GM12864 (cell line): ENCODE data around the gene IST1.

ENCODE experiments used
- DNase-seq: peaks from one replicate; pipeline ENCODE4 v3.0.0-alpha.2; 2011; ENCODE audit warnings: low read depth
- H3K4me3 ChIP-seq: 2 replicates; pipeline ENCODE4 v1.5.1; 2011; ENCODE audit warnings: mild to moderate bottlenecking, low read depth, low read length, control low read depth
- CTCF ChIP-seq: IDR thresholded peaks from 2 replicates; pipeline ENCODE4 v1.5.1; 2011; ENCODE audit warnings: low read depth, mild to moderate bottlenecking, moderate library complexity, low read length, control low read depth, inconsistent platforms; ENCODE audit errors: missing control alignments

IST1 gene

GRCh38 chr16:71916397-71916920, 21.1 kb downstream of the IST1 start:
- no peak overlapping the region for H3K4me3 ChIP-seq
- no peak for DNase-seq
- no peak for TF ChIP-seq CTCF

- no peak for TF ChIP-seq CTCF
- DNase-seq: no peak
- H3K4me3 ChIP-seq: no peak overlapping the region
Observed at GRCh38 chr16:71917900-71918299, 22.6 kb downstream of the IST1 start.

- H3K4me3 ChIP-seq: no peak overlapping the region
- no peak for TF ChIP-seq CTCF
- DNase-seq: peak; percentile 49
Observed at GRCh38 chr16:71919035-71919434, 23.7 kb downstream of the IST1 start.

GRCh38 chr16:71920658-71921057, 25.3 kb downstream of the IST1 start:
- H3K4me3 ChIP-seq: no peak overlapping the region

GRCh38 chr16:71923941-71924690, 28.8 kb downstream of the IST1 start:
- no peak for DNase-seq
- H3K4me3 ChIP-seq: no peak overlapping the region
- no peak for TF ChIP-seq CTCF

More at GRCh38 chr16:71920658-71921057, 25.3 kb downstream of the IST1 start:
- no peak for TF ChIP-seq CTCF
- no peak for DNase-seq

GRCh38 chr16:71924710-71925109, 29.4 kb downstream of the IST1 start:
- TF ChIP-seq CTCF: no peak
- no peak for DNase-seq
- no peak overlapping the region for H3K4me3 ChIP-seq

- DNase-seq: no peak
- no peak for TF ChIP-seq CTCF
- H3K4me3 ChIP-seq: no peak overlapping the region
Observed at GRCh38 chr16:71927383-71927782, 32.1 kb downstream of the IST1 start.
